Sigmoid colon (tissue), 7 donors: ENCODE results near the gene CYBRD1. TPM values are rescaled to one million over a fixed set of nuclear protein-coding genes. Genes with fewer than 3 reads are reported as not detected.

Experiments used
- DNase-seq: peaks from one replicate; pipeline ENCODE4 v3.0.0-alpha.2; 2019
- H3K27ac ChIP-seq, 4 donors: fragments of 200-600 bp; sonication (generic); one replicate each; pipeline ENCODE4 v1.5.1; 2016 to 2019; ENCODE audit warnings: mild to moderate bottlenecking in 1 of 4
- H3K27me3 ChIP-seq, 3 donors: fragments of 200-600 bp; sonication (generic); one replicate each; pipeline ENCODE4 v1.5.1; 2019; ENCODE audit warnings: mild to moderate bottlenecking in 1 of 3
- H3K36me3 ChIP-seq, 4 donors: fragments of 200-600 bp; sonication (generic); one replicate each; pipeline ENCODE4 v1.5.1; 2016 to 2019
- H3K4me1 ChIP-seq, 4 donors: fragments of 200-600 bp; sonication (generic); one replicate each; pipeline ENCODE4 v1.5.1; 2017 to 2019
- H3K4me3 ChIP-seq, 4 donors: fragments of 200-600 bp; sonication (generic); one replicate each; pipeline ENCODE4 v1.5.1; 2017 to 2019; ENCODE audit warnings: mild to moderate bottlenecking in 2 of 4, moderate library complexity in 1 of 4
- H3K9me3 ChIP-seq, 4 donors: fragments of 200-600 bp in 3 of 4; sonication (generic) in 3 of 4; one replicate each; pipeline versions ENCODE4 v1.5.1 to v1.6.1; 2013 to 2019
- CTCF ChIP-seq, 4 experiments: fragments of 450-650 bp in 3 of 4; fragments of 200-600 bp in 1 of 4; IDR thresholded peaks; one replicate each; pipeline ENCODE4 v1.5.1; 2016 to 2019; ENCODE audit warnings: antibody characterized with exemption in 4 of 4, mild to moderate bottlenecking in 3 of 4, moderate library complexity in 2 of 4
- EP300 ChIP-seq, 4 donors: sonication (generic); formaldehyde crosslinking; IDR thresholded peaks; one replicate each; pipeline ENCODE4 v1.6.1; 2017; ENCODE audit warnings: antibody characterized with exemption in 4 of 4
- POLR2A ChIP-seq, 2 donors: fragments of 450-650 bp; IDR thresholded peaks; one replicate each; pipeline ENCODE4 v1.6.1; 2016; ENCODE audit warnings: antibody characterized with exemption in 2 of 2, mild to moderate bottlenecking in 2 of 2, moderate library complexity in 2 of 2
- POLR2AphosphoS5 ChIP-seq, 4 donors: sonication (generic); formaldehyde crosslinking; IDR thresholded peaks; one replicate each; pipeline ENCODE4 v1.6.1; 2017; ENCODE audit warnings: antibody characterized with exemption in 4 of 4
- WGBS, 2 donors: extraction: QIAGEN DNeasy Blood & Tissue Kit; methylation state at CpG; one replicate each; pipeline ENCODE4 v1.1.7; 2013; 5-methylcytosine and 5-hydroxymethylcytosine counted together
- intact Hi-C: fragments of 100-400 bp; cut with DNase I; formaldehyde crosslinking; loops from one replicate; pipeline ENCODE4 v1.15.1; 2023
- polyA plus RNA-seq, 3 donors: library from polyadenylated mRNA; stranded (reverse); fragments of 200-250 nt; gene quantifications; one replicate each; pipeline ENCODE4 v1.2.3, GENCODE V29; 2013
- total RNA-seq, 4 donors: library from RNA; depleted of rRNA; stranded (reverse); fragments of >200 nt; gene quantifications; one replicate each; pipeline ENCODE4 v1.1.0, GENCODE V29; 2016
- donor health status: healthy with polysubstance abuse.
- donor health status: Bipolar disorder and iron deficiency.
- donor health status: healthy.

Gene CYBRD1
- total and polyA plus RNA-seq, 7 donors, result 7.6 to 250 (median 119) TPM

- no peaks in the 10 kb centered on the region for H3K9me3 ChIP-seq
- H3K4me3 ChIP-seq, result no peak overlapping the region
- no peaks in the 10 kb centered on the region for H3K27me3 ChIP-seq
- H3K4me1 ChIP-seq, result no peaks in the 10 kb centered on the region
- intact Hi-C loops, result no loop called here
- no peak for DNase-seq
- no peaks in the 10 kb centered on the region for H3K36me3 ChIP-seq
- 51 to 54% methylated on average over 3 of the region's 3 CpGs for WGBS, 2 donors
- H3K27ac ChIP-seq, result no peak overlapping the region
- TF ChIP-seq CTCF (IDR thresholded peaks at IDR 0.05), result no peak
- no peak for TF ChIP-seq POLR2AphosphoS5 (IDR thresholded peaks at IDR 0.05)
- no peak for TF ChIP-seq EP300 (IDR thresholded peaks at IDR 0.05)
- no peak for TF ChIP-seq POLR2A (IDR thresholded peaks at IDR 0.05)
Observed at GRCh38 chr2:171513719-171514160, 8.5 kb upstream of the CYBRD1 start.

- Histone ChIP-seq H3K36me3 (no peaks in the 10 kb centered on the region), H3K4me1 (no peaks in the 10 kb centered on the region), H3K27ac (no peak overlapping the region), H3K4me3 (no peak overlapping the region), H3K27me3 (no peaks in the 10 kb centered on the region), H3K9me3 (no peaks in the 10 kb centered on the region)
- intact Hi-C loops, result no loop called here
- no peak for DNase-seq
- no peak for TF ChIP-seq POLR2AphosphoS5 (IDR thresholded peaks at IDR 0.05)
- TF ChIP-seq POLR2A (IDR thresholded peaks at IDR 0.05), result no peak
- no peak for TF ChIP-seq CTCF (IDR thresholded peaks at IDR 0.05)
- 96 to 97% methylated on average over 3 of the region's 3 CpGs for WGBS, 2 donors
Observed at GRCh38 chr2:171514908-171515582, 7.2 kb upstream of the CYBRD1 start.

GRCh38 chr2:171515672-171516298, 6.5 kb upstream of the CYBRD1 start:
- H3K36me3 ChIP-seq, result no peaks in the 10 kb centered on the region
- 81 to 83% methylated on average over 6 of the region's 6 CpGs for WGBS, 2 donors
- H3K27ac ChIP-seq, result no peak overlapping the region
- no peak for DNase-seq
- intact Hi-C loops, result no loop called here
- no peak for TF ChIP-seq EP300 (IDR thresholded peaks at IDR 0.05)
- no peak for TF ChIP-seq POLR2A (IDR thresholded peaks at IDR 0.05)
- no peaks in the 10 kb centered on the region for H3K9me3 ChIP-seq
- H3K4me3 ChIP-seq, result no peak overlapping the region
- no peaks in the 10 kb centered on the region for H3K4me1 ChIP-seq
- no peaks in the 10 kb centered on the region for H3K27me3 ChIP-seq

GRCh38 chr2:171516793-171517192, 5.5 kb upstream of the CYBRD1 start:
- intact Hi-C loops, result no loop called here
- Histone ChIP-seq H3K36me3 (no peaks in the 10 kb centered on the region), H3K27me3 (no peaks in the 10 kb centered on the region), H3K9me3 (no peaks in the 10 kb centered on the region), H3K4me1 (peaks cover 0 to 9% (median 6%) of the 10 kb centered on the region in 4 donors), H3K27ac (no peak overlapping the region), H3K4me3 (no peak overlapping the region)
- 91 to 95% methylated on average over 5 of the region's 5 CpGs for WGBS, 2 donors
- TF ChIP-seq POLR2A (IDR thresholded peaks at IDR 0.05), result no peak
- no peak for TF ChIP-seq EP300 (IDR thresholded peaks at IDR 0.05)
- TF ChIP-seq CTCF (IDR thresholded peaks at IDR 0.05), result no peak
- TF ChIP-seq POLR2AphosphoS5 (IDR thresholded peaks at IDR 0.05), result no peak
- no peak for DNase-seq

GRCh38 chr2:171520471-171520870, 1.8 kb upstream of the CYBRD1 start:
- Histone ChIP-seq H3K27ac (no peak overlapping the region), H3K27me3 (no peaks in the 10 kb centered on the region), H3K36me3 (no peaks in the 10 kb centered on the region), H3K9me3 (no peaks in the 10 kb centered on the region), H3K4me3 (no peak overlapping the region), H3K4me1 (peaks cover 0 to 24% (median 21%) of the 10 kb centered on the region in 4 donors)
- no peak for DNase-seq
- WGBS, 2 donors, result 91 to 94% methylated on average over 5 of the region's 5 CpGs
- no peak for TF ChIP-seq POLR2AphosphoS5 (IDR thresholded peaks at IDR 0.05)
- TF ChIP-seq POLR2A (IDR thresholded peaks at IDR 0.05), result no peak
- no peak for TF ChIP-seq EP300 (IDR thresholded peaks at IDR 0.05)
- TF ChIP-seq CTCF (IDR thresholded peaks at IDR 0.05), result no peak
- intact Hi-C loops, result loop anchor here (5.0 kb wide), 3 partner anchors 358 to 593 kb away; partner anchors contain the start of genes GORASP2 and TLK1
